K562 (cell line): ENCODE measurements around the gene TMEM270. TPM values are rescaled to one million over a fixed set of nuclear protein-coding genes. Genes with fewer than 3 reads are reported as not detected.

Experiments used
- ATAC-seq: fragments of 200-7000 bp; cut with Tn5 transposase; 3 replicates; pipeline ENCODE4 v1.9.1; 2020; ENCODE audit warnings: moderate library complexity
- BruUV-seq: library from RNA; stranded (reverse); fragments of 400-500 nt; replicated peaks from 2 replicates; lab custom pipeline; 2021; lab: Mats Ljungman, UMichigan
- CTCF ChIA-PET: fragments of 300-600 bp; formaldehyde crosslinking; extraction: SDS; loops from one replicate; lab custom pipeline; 2021; ENCODE audit warnings: low intra/inter-chr PET ratio; lab: Yijun Ruan, JAX
- POLR2A ChIA-PET: fragments of 300-600, 350-650 bp; sonication (Branson Sonifier 250); formaldehyde crosslinking; extraction: SDS; loops from one replicate; lab custom pipeline; 2021; ENCODE audit warnings: antibody characterized with exemption, inconsistent platforms; lab: Yijun Ruan, JAX
- DNase-seq, 4 experiments: peaks; one replicate each; pipeline versions ENCODE4 v3.0.0 to v3.0.0-alpha.2; 2011 to 2018; ENCODE audit warnings: low spot score in 3 of 4, mixed read lengths in 3 of 4; ENCODE audit errors: extremely low read depth in 1 of 4
- FAIRE-seq: peaks from 2 replicates; lab custom pipeline; 2011; peaks lifted over from hg19 to GRCh38; lab: Jason Lieb, UNC
- H2AFZ ChIP-seq: 2 replicates; pipeline ENCODE4 v1.6.0; 2011; ENCODE audit warnings: low read depth, low read length, control low read depth, inconsistent platforms
- H3K27ac ChIP-seq: fragments of 200-600 bp; 3 replicates; pipeline ENCODE4 v1.8.0; 2011; ENCODE audit warnings: low read depth, mild to moderate bottlenecking, control low read depth, inconsistent platforms, low read length, moderate library complexity, mixed read lengths; ENCODE audit errors: extremely low read depth
- H3K27me3 ChIP-seq, 2 experiments: fragments of 300-600 bp in 1 of 2; 2 replicates in 1 of 2; 3 replicates in 1 of 2; pipeline versions ENCODE4 v1.6.0 to v1.8.0; 2011; ENCODE audit warnings: inconsistent platforms in 2 of 2, low read length in 2 of 2, mild to moderate bottlenecking in 1 of 2, mixed read lengths in 1 of 2, moderate library complexity in 1 of 2; ENCODE audit not compliant: control insufficient read depth in 2 of 2, insufficient read depth in 2 of 2
- H3K36me3 ChIP-seq: fragments of 300-600 bp; 3 replicates; pipeline ENCODE4 v1.8.0; 2011; ENCODE audit warnings: mild to moderate bottlenecking, low read length, inconsistent platforms; ENCODE audit not compliant: control insufficient read depth, insufficient read depth
- H3K4me1 ChIP-seq, 2 experiments: fragments of 200-600 bp in 1 of 2; replicated peaks in 1 of 2; 2 replicates in 1 of 2; 3 replicates in 1 of 2; pipeline versions ENCODE4 v1.5.1 to v1.8.0; 2011; ENCODE audit warnings: inconsistent platforms in 2 of 2, low read length in 2 of 2, mild to moderate bottlenecking in 1 of 2, mixed read lengths in 1 of 2, moderate library complexity in 1 of 2; ENCODE audit not compliant: control insufficient read depth in 2 of 2, insufficient read depth in 2 of 2
- H3K4me2 ChIP-seq: 2 replicates; pipeline ENCODE4 v1.6.1; 2011; ENCODE audit warnings: low read length, control low read depth, inconsistent platforms, mixed read lengths; ENCODE audit not compliant: insufficient read depth
- H3K4me3 ChIP-seq: fragments of 200-600 bp; sonication (generic), shearing (Covaris generic); 2 replicates; pipeline ENCODE4 v1.5.1; 2016; ENCODE audit warnings: control low read depth, inconsistent platforms
- H3K79me2 ChIP-seq: fragments of 200-600 bp; 3 replicates; pipeline ENCODE4 v1.8.0; 2011; ENCODE audit warnings: low read length, inconsistent platforms; ENCODE audit not compliant: control insufficient read depth, insufficient read depth
- H3K9ac ChIP-seq, 2 experiments: 2 replicates each; pipeline versions ENCODE4 v1.6.0 to v1.6.1; 2011; ENCODE audit warnings: low read depth in 2 of 2, low read length in 2 of 2, control low read depth in 1 of 2, inconsistent platforms in 1 of 2, mild to moderate bottlenecking in 1 of 2, mixed read lengths in 1 of 2; ENCODE audit not compliant: insufficient read depth in 1 of 2
- H3K9me1 ChIP-seq: one replicate; pipeline ENCODE4 v1.6.0; 2011; ENCODE audit warnings: inconsistent platforms, mild to moderate bottlenecking, low read length, moderate library complexity; ENCODE audit not compliant: control insufficient read depth, insufficient read depth
- H3K9me3 ChIP-seq: replicated peaks from 2 replicates; pipeline ENCODE4 v1.5.1; 2011; ENCODE audit warnings: low read depth, low read length, inconsistent platforms; ENCODE audit not compliant: control insufficient read depth, insufficient read depth
- H4K20me1 ChIP-seq: replicated peaks from 2 replicates; pipeline ENCODE4 v1.6.1; 2011; ENCODE audit warnings: low read length, inconsistent platforms, mixed read lengths; ENCODE audit not compliant: control insufficient read depth, insufficient read depth
- ARID3A ChIP-seq: IDR thresholded peaks from 2 replicates; pipeline ENCODE4 v1.6.1; 2012; ENCODE audit warnings: low read depth, low read length, improper control_type of control experiment, borderline replicate concordance
- CHCHD3 ChIP-seq: fragments of 250-450 bp; sonication (Bioruptor Pico); IDR thresholded peaks from 2 replicates; pipeline ENCODE4 v2.1.2; 2022; ENCODE audit warnings: mild to moderate bottlenecking
- HSF4 ChIP-seq: fragments of 250-450 bp; sonication (Bioruptor Pico); IDR thresholded peaks from 2 replicates; pipeline ENCODE4 v2.1.2; 2022; ENCODE audit warnings: mild to moderate bottlenecking, moderate library complexity, borderline replicate concordance
- SREBF2 ChIP-seq: sonication (generic); formaldehyde crosslinking; IDR thresholded peaks from 2 replicates; pipeline ENCODE4 v1.4.0; 2020; ENCODE audit warnings: mild to moderate bottlenecking, missing genetic modification reagents
- TFE3 ChIP-seq: fragments of 450-650 bp; formaldehyde crosslinking; IDR thresholded peaks from 2 replicates; pipeline ENCODE4 v1.4.0; 2020; ENCODE audit warnings: mild to moderate bottlenecking, mixed read lengths
- ZNF274 ChIP-seq: IDR thresholded peaks from 2 replicates; pipeline ENCODE4 v1.6.1; 2011; ENCODE audit warnings: low read depth, mild to moderate bottlenecking, low read length, moderate library complexity, borderline replicate concordance
- ZNF511 ChIP-seq: sonication (generic); formaldehyde crosslinking; IDR thresholded peaks from 2 replicates; pipeline ENCODE4 v1.8.0; 2022; ENCODE audit warnings: mild to moderate bottlenecking, missing genetic modification reagents
- ZNF655 ChIP-seq: fragments of 250-450 bp; sonication (Bioruptor Pico); IDR thresholded peaks from 2 replicates; pipeline ENCODE4 v1.5.0; 2021
- WGBS: fragments of 100-300 bp; shearing (Covaris generic); methylation state at CpG from one replicate; pipeline ENCODE4 v1.1.6; 2016; ENCODE audit warnings: low coverage, mixed read lengths; ENCODE audit not compliant: insufficient coverage; ENCODE audit errors: missing lambda C conversion rate; 5-methylcytosine and 5-hydroxymethylcytosine counted together
- in situ Hi-C: fragments of 300-500 bp; cut with MboI; formaldehyde crosslinking; loops from 4 replicates; pipeline ENCODE4 v1.15.0; 2018; ENCODE audit warnings: inconsistent platforms, mixed read lengths
- intact Hi-C: fragments of 100-400 bp; cut with micrococcal nuclease; formaldehyde crosslinking; loops from 2 replicates; pipeline ENCODE4 v1.14.2; 2022
- polyA plus RNA-seq, 8 experiments: library from polyadenylated mRNA; depleted of rRNA in 4 of 8; stranded (reverse) in 5 of 8; unstranded in 3 of 8; fragments of >200 nt; fragmentation: Nextera tagmentation in 2 of 8; fragmentation: Illumina TruSeq in 1 of 8; extraction: Ambion mirVana in 2 of 8; extraction: Trizol in 1 of 8; gene quantifications; 2 replicates each; pipeline versions ENCODE4 v1.2.1 to v1.2.3, GENCODE V29; 2011 to 2014; ENCODE audit warnings: inconsistent platforms in 1 of 8, missing spikeins in 1 of 8
- total RNA-seq, 7 experiments: library from RNA; depleted of rRNA in 6 of 7; stranded (reverse); fragments of >200 nt in 6 of 7; fragmentation: Illumina TruSeq in 2 of 7; extraction: Trizol in 2 of 7; gene quantifications; 2 replicates each; pipeline versions ENCODE4 v1.2.1 to v1.2.3, GENCODE V29; 2011 to 2021; ENCODE audit warnings: low replicate concordance in 1 of 7

The TMEM270 gene
- total and polyA plus RNA-seq, 9 of the 15 experiments (the other 6 are each of a cell fraction or from before 2014, with no cell fraction given) = not detected

GRCh38 chr7:73861305-73861704 lies 346 bp downstream of the TMEM270 start:
- Histone ChIP-seq H3K4me2 (no peak overlapping the region), H3K27ac (no peak overlapping the region), H3K9me1 (no peaks in the 10 kb centered on the region), H2AFZ (no peak overlapping the region), H3K9me3 (no peaks in the 10 kb centered on the region), H3K4me3 (no peak overlapping the region), H4K20me1 (peaks cover 8% of the 10 kb centered on the region), H3K9ac (no peak overlapping the region), H3K79me2 (no peaks in the 10 kb centered on the region), H3K4me1 (peaks cover 0 to 5% of the 10 kb centered on the region in 2 experiments; a peak in 2 of 5 replicates), H3K27me3 (peaks cover 14 to 52% of the 10 kb centered on the region in 2 experiments; a peak in 4 of 5 replicates), H3K36me3 (no peaks in the 10 kb centered on the region)
- no TSS peak for BruUV-seq
- TF ChIP-seq ZNF511 (no peak), HSF4 (CRISPR knock-in tag) (no peak)
- 3% methylated on average over 12 of the region's 12 CpGs for WGBS
- FAIRE-seq (no peak), ATAC-seq (no peak), DNase-seq (no peak)
- intact Hi-C loops = no loop called here
- POLR2A ChIA-PET = interaction anchor here (0.8 kb wide), 1 partner anchor 9 kb away, joined by 4 read pairs; no protein-coding TSS in a partner anchor
- CTCF ChIA-PET = no interaction called here
- in situ Hi-C loops = no loop called here

GRCh38 chr7:73864981-73865711 lies 4.2 kb downstream of the TMEM270 start:
- H4K20me1 ChIP-seq = peaks cover 17% of the 10 kb centered on the region
- H3K27ac ChIP-seq = no peak overlapping the region
- CTCF ChIA-PET = interaction anchor here (0.6 to 1.6 kb wide), 6 partner anchors 14 to 536 kb away, joined by 3 to 16 read pairs (median 6); no protein-coding TSS in a partner anchor
- ATAC-seq = no peak
- POLR2A ChIA-PET = interaction anchor here (0.6 kb wide), 1 partner anchor 167 kb away, joined by 3 read pairs; no protein-coding TSS in a partner anchor
- no peaks in the 10 kb centered on the region for H3K9me1 ChIP-seq
- 4% methylated on average over 8 of the region's 8 CpGs for WGBS
- H3K4me2 ChIP-seq = no peak overlapping the region
- intact Hi-C loops = no loop called here
- H3K4me1 ChIP-seq = peaks cover 0 to 11% of the 10 kb centered on the region in 2 experiments; a peak in 3 of 5 replicates
- no peak for FAIRE-seq
- no peaks in the 10 kb centered on the region for H3K79me2 ChIP-seq
- in situ Hi-C loops = no loop called here
- DNase-seq = no peak
- no peaks in the 10 kb centered on the region for H3K36me3 ChIP-seq
- no TSS peak for BruUV-seq
- H3K4me3 ChIP-seq = no peak overlapping the region
- H2AFZ ChIP-seq = no peak overlapping the region
- peak overlapping the region in 1 of 2 experiments; percentile 43; a peak in 2 of 4 replicates for H3K9ac ChIP-seq
- no peaks in the 10 kb centered on the region for H3K9me3 ChIP-seq
- H3K27me3 ChIP-seq = peaks cover 11 to 46% of the 10 kb centered on the region in 2 experiments; a peak in 4 of 5 replicates
- TF ChIP-seq SREBF2 (no peak), ARID3A (no peak), CHCHD3 (CRISPR knock-in tag) (no peak), ZNF655 (CRISPR knock-in tag) (no peak), TFE3 (CRISPR knock-in tag) (no peak), ZNF274 (no peak)
